Endothelial cell of hepatic sinusoid (primary cell): ENCODE data around the gene HLA-C.
"Not testable (repeated sequence)": the region's sequence is repeated elsewhere in the genome, so short reads cannot be mapped to it uniquely, and the experiment has no call there.

Source experiments
- in situ Hi-C: cut with HindIII; loops from 2 replicates; pipeline ENCODE4 v1.10.0; 2017; ENCODE audit warnings: low sequenced_read_pairs

Gene HLA-C

DNA sequence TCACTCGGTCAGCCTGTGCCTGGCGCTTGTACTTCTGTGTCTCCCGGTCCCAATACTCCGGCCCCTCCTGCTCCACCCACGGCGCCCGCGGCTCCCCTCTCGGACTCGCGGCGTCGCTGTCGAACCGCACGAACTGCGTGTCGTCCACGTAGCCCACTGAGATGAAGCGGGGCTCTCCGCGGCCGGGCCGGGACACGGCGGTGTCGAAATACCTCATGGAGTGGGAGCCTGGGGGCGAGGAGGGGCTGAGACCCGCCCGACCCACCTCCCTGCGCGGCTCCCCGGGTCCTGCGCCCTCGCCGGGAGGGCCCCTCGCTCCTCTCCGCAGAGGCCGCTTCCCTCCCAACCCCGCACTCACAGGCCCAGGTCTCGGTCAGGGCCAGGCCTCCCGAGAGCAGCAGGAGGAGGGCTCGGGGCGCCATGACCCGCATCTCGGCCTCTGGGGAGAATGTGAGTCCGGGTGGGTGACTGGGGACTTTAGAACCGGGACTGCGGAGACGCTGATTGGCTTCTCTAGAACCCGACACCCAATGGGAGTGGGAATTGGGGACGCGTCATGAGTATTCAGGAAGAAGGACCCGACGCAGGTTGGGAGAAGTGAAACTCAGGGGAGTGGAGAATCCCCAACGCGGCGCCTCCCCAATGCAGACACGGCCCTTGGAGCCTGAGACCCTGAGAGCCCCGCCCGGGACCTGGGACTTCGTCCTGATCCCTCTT lies at the start of gene HLA-C:
HLA-C (minus strand) TSS at position 452 of the 717 bp plus-strand sequence; CDS start at position 431, 21 bp downstream.
- in situ Hi-C loops, result no loop called here

- in situ Hi-C loops, result no loop called here
Observed at GRCh38 chr6:31321005-31321707, 49.3 kb upstream of the HLA-C start.

DNA sequence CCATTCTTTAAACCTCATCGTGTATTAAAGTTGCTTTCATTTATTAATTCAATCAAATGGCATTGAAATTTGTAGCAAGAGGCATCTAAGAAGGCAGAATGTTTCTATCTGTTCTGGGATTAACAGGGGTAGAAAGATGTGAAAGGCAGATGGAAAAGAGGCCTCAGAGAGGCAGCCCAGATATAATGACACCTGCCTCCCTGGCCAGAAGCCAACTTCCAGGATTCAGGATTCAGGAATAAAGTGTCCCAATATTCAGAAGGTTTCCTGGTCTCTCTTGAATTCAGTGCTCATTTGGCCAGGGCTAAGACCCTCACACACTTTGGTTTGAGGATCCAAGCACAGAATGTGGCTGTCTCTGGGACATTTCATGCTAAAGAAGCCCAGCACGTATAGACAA lies 45.1 kb upstream of the HLA-C start:
- in situ Hi-C loops, result no loop called here

GRCh38 chr6:31309641-31310040 lies 37.7 kb upstream of the HLA-C start:
- in situ Hi-C loops, result no loop called here

- in situ Hi-C loops, result no loop called here
Observed at GRCh38 chr6:31308845-31309175, 36.9 kb upstream of the HLA-C start.

DNA sequence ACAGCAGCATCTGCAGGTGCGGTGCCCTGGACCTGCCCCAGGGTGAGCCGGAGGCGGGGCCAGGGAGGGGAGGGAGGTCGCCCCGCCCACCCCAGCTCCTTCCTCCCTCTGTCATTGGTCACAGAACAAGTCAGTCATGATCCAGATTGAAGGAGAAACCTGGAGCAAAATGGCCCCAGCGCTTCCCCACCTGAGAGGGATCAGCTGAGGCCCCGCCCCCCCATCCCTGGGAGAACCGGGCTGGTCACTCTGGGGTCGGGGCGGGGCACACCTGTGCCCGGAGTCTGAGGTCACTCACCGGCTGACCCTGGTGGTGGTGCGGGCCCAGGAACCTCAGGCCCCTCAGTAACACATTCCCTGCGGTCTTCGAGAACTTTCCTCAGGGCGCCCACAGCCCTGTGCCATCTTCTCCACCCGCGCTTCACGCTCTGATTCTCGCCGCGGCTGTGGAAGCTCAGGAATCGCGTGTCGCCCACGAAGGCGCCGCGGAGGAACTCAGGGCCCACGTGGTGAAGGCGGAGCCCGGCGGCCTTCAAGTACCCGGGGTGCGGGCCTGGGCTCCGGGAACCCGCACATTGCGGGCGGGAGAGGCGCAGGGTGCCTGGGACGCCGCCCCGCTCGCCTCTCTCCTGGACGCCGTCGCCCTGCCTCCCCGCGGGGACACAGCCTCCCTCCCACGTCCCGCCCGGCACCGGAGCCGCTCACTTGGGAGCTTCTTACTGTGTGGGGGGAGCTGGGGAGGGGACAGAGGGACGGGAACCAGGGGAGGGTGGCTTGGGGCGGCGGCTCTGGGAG lies 36.4 kb upstream of the HLA-C start:
- in situ Hi-C loops, result no loop called here

- in situ Hi-C loops, result no loop called here
Observed at GRCh38 chr6:31307669-31308049, 35.8 kb upstream of the HLA-C start.

- in situ Hi-C loops, result no loop called here
Observed at GRCh38 chr6:31305703-31306219, 33.9 kb upstream of the HLA-C start.

DNA sequence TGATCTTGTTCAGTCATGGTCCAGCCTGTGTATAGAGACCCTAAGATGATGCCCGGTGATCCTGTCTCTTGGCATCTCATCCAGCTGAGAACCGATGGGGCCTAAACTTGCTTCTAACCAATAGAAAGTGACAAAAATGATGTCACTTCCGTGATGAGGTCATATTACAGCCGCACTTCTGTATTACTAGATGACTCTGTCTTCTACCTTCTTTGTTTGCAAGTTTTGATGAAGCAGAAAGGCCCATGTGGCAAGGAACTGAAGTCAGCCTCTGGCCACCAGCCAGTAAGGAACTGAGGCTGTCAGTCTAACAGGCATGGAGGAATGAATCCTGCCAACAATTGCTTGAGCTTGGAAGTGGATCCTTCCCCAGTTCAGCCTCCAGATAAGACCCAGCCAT lies 32.8 kb upstream of the HLA-C start:
- in situ Hi-C loops, result loop anchor here (5.0 kb wide), 1 partner anchor 62 kb away; no protein-coding TSS in a partner anchor

GRCh38 chr6:31300797-31301196 lies 28.9 kb upstream of the HLA-C start:
- in situ Hi-C loops, result loop anchor here (5.0 kb wide), 1 partner anchor 58 kb away; no protein-coding TSS in a partner anchor

DNA sequence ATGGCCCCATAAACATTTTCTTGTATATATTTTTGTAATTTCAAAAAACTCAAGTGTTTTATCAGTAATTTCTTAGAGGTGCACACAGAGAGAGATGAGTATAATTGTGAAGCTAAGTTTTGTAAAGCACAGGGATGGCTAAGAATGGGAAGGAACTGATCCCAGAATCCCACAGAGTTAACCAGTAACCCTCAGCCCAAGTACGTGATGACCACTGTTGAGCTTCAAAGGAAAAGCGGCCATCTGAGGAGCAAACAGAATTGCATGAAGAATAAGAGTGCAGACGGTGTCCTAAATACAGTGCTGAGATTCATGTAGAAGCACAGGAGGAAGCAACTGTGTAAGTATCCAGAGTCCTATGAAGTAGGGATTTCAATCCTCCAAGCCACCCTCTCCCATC lies 28.1 kb upstream of the HLA-C start:
- in situ Hi-C loops, result loop anchor here (5.0 kb wide), 1 partner anchor 58 kb away; no protein-coding TSS in a partner anchor

DNA sequence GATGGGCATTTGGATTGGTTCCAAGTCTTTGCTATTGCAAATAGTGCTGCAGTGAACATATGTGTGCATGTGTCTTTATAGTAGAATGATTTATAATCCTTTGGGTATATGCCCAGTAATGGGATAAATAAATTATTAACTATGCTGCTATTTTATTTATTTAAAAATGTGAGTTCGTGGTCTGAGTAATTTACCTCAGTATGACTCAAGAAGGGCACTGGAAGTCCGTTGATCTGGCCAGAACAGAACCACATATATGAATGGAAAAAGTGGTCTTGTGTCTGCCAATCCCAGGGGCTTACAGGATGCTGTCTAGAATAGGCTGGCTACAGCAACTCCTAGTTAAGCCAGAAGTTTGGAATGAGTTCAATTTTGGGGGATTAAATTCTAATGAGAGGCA lies 27.6 kb upstream of the HLA-C start:
- in situ Hi-C loops, result no loop called here

DNA sequence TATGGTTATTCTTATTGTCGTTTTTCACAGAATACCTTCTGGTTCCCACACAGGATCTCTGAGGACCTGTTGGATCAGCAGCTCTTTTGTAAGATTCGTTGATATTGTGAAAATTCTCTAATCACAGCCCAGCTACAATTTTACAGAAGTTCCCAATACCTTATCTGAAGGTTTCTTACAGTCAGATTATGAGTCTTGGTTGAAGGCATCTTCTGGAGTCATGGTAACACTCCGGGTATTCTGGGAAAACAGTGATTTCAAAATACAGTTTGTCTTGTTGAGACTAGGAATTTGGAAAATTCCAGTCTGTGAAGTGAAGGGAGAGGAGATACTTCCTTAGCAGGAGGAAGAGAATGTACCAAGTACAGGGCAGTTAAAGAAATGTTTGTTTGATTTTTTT lies 22.2 kb upstream of the HLA-C start:
- in situ Hi-C loops, result no loop called here

GRCh38 chr6:31293343-31293742 lies 21.5 kb upstream of the HLA-C start:
- in situ Hi-C loops, result no loop called here

GRCh38 chr6:31289788-31290187 lies 17.9 kb upstream of the HLA-C start:
- in situ Hi-C loops, result no loop called here

DNA sequence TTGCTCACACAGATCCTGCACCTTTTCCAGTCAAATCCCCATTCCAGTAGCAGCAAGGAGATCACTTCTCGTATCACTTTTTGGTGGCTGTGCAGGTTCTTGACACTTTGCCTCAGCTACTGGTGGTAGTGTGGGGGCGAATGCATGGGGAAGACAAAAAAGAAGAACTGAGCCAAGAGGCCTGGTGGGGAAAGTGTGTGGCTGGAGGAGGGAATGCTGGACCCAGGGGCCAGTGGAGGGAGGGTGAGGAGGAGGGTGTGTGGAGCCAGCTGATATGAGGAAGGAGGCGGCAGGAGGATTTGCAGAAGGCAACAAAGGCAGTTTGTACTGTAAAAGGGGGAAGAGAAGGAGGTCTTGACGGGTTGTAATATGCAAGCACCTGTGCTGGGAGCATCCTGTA lies 15.7 kb upstream of the HLA-C start:
- in situ Hi-C loops, result no loop called here

- in situ Hi-C loops, result no loop called here
Observed at GRCh38 chr6:31285982-31286381, 14.1 kb upstream of the HLA-C start.

DNA sequence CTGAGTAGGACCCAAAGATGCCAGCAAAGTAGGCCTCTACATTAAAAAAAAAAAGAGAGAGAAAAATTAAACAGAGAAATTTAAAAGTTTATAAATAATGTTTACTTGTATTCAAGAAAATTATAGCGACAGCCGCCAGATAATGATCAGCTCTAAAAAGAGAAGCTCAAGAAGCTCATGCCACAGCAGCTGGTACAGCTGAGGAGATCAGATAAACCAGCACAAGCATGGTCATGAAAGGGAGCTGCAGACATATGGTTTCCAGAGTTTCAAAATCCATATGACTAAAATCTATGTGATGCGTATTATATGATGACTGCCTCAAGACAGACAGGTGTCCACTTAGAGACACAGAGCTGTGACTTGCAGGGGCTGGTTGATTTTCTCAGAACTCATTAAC lies 13.6 kb upstream of the HLA-C start:
- in situ Hi-C loops, result no loop called here

GRCh38 chr6:31279647-31280046 lies 7.8 kb upstream of the HLA-C start:
- in situ Hi-C loops, result not testable (repeated sequence)

GRCh38 chr6:31272836-31273626 lies 1.1 kb upstream of the HLA-C start:
- in situ Hi-C loops, result no loop called here

DNA sequence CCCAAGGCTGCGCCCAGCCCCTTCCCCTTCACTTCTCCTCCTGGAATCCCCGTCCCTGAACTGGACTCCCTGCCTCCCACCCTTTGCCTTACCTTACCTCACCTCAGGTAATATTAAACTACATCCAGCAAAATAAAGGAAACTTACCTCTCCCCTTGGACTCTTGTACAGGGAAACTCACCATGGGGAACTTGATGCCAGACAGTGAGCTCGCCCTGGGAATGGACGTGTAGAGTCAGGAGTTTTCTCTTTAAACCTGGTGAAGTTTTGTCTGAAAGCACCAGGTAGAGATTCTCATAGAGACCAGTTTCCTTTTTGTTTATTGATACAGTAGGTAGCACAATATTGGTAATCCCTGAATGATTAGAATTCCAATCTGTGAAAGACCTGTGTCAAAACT lies 544 bp upstream of the HLA-C start:
- in situ Hi-C loops, result no loop called here
